Suprapubic skin (tissue), 4 donors: ENCODE data around the gene ATF7.

ENCODE experiments used
- CTCF ChIP-seq, 2 donors: fragments of 200-600 bp in 1 of 2; fragments of 450-650 bp in 1 of 2; sonication (generic) in 1 of 2; IDR thresholded peaks; one replicate each; pipeline ENCODE4 v1.5.1; 2016 to 2019; ENCODE audit warnings: antibody characterized with exemption in 2 of 2, mild to moderate bottlenecking in 1 of 2, moderate library complexity in 1 of 2
- POLR2A ChIP-seq, 2 donors: fragments of 450-650 bp; IDR thresholded peaks; one replicate each; pipeline ENCODE4 v1.6.1; 2017; ENCODE audit warnings: antibody characterized with exemption in 2 of 2, mild to moderate bottlenecking in 2 of 2, moderate library complexity in 2 of 2
- POLR2AphosphoS5 ChIP-seq, 3 donors: sonication (generic); formaldehyde crosslinking; IDR thresholded peaks; one replicate each; pipeline ENCODE4 v1.6.1; 2017; ENCODE audit warnings: antibody characterized with exemption in 3 of 3

- TF ChIP-seq CTCF (IDR thresholded peaks at IDR 0.05), result no peak
- TF ChIP-seq POLR2A (IDR thresholded peaks at IDR 0.05), result no peak
- no peak for TF ChIP-seq POLR2AphosphoS5 (IDR thresholded peaks at IDR 0.05)
Observed at GRCh38 chr12:53532524-53533445, 93.4 kb downstream of the ATF7 start.
